ENCODE results near the gene GRXCR1. TPM values are rescaled to one million over a fixed set of nuclear protein-coding genes. Genes with fewer than 3 reads are reported as not detected.
A peak's percentile ranks its signal among the peaks of the same experiment; 100 is the strongest.

The GRXCR1 gene
- total RNA-seq, 1 experiment from 2014 or later: not detected

DNA sequence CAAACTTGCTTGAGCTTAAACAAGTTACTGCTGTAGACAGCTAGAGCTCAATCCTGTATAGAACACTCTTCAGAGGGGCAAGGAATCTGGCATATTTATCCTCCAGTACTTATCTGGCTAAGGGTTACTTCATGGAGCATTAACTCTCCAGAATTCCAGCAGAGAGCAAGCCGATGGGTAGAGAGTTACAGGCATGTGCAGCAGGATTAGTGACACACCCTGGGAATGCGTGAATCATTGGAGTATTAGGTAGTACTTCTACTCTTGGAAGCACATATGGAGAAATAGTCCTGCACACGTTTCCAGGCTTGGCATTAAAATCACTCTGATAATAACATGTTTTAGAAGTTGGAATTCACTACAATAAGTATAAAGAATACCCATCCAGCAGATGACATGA is 35.4 kb downstream of the GRXCR1 start:
- DNase-seq (ENCODE audit: low read depth): no peak

DNA sequence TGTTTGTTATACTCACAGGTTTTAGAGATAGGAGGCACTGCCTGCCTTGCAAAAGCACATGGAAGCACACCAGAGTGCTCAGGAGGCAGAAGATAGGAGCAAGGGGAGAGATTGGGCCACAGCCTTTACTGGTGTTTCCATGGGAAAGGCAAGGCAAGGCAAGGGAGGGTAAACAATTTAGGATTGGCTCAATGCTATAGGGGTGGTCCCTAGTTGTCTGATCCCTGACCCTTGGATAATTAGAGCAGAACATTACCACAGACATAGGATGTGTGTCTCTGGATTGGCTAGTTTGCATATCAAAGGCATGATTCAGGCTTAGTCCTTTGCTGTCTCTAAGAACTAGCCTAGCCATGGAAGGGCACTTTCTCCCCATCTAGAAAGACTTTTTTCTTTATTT is 36.1 kb downstream of the GRXCR1 start:
- DNase-seq (ENCODE audit: low read depth): no peak

DNA sequence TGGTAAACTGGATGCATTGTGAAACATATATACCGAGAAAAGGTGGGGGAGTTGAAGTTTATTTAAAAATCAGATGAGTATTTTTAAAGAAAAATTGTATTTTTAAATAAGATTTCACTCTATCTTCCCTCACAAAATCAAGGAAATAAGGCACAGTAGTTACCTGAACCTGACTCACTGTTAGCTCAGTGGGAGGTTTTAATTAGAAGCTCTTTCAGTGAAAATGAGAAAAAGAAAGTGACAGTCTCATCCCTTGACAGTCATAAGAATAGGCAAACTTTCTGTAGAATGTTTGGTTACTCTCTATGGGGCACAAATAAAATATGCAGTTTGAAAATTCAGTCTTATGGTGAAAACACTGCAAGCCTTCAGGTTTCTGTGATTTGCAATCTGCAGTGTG is 49.7 kb downstream of the GRXCR1 start:
- no peak for DNase-seq (ENCODE audit: low read depth)

GRCh38 chr4:42945874-42946273 is 53.4 kb downstream of the GRXCR1 start:
- DNase-seq (ENCODE audit: low read depth): no peak

DNA sequence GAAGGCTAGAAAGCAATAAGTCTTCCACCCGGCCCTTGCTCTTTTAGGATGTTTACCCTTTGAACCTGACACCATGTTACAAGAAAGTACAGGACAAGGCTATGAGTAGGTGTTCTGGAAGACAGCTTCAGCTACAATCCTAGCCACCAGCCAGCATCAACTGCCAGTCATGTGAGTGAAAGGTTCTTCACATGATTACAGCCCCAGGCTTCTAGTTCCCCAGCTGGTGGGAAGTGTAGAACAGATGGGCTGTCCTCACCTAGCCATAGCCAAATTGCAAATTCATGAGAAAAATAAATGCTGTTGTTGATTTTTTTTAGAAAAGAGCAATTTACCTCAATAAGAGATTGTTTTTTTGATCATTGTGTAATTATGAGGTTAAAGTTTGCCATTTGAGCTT is 60.8 kb downstream of the GRXCR1 start:
- DNase-seq (ENCODE audit: low read depth): no peak

DNA sequence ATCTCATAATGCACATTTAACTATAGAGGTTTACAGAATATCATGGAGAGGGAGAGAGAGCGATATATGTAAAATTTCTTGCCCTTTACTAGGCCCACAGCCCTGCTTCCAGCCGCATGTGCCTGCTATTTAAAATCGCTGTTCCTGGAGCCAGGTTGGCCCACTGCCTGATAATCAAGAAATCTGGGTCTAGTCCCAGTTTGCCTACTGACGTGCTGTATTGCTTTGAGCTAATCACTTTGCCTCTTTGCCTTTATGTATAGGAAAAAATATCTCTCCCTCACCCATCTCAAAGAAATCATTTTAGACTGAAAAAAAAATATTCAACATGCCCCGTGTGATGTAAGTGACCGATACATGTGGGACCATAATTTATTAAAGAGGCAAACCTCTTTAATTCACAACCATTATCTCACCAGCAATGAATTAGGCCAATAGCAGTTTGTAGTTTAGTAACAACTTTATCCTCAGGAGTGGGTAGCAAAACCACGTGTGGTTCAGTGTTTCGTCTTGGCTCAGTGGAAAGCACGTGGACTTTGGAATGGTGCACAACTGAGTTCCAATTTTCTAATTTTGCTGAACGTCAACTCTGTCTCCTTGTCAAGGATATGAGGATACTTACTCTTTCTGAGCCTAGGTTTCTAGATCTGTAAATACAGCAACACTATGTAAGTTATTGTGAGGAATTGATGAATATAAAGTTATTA is 62.6 kb downstream of the GRXCR1 start:
- DNase-seq (ENCODE audit: low read depth): no peak

GRCh38 chr4:42955746-42956505 is 63.4 kb downstream of the GRXCR1 start:
- DNase-seq (ENCODE audit: low read depth): no peak

DNA sequence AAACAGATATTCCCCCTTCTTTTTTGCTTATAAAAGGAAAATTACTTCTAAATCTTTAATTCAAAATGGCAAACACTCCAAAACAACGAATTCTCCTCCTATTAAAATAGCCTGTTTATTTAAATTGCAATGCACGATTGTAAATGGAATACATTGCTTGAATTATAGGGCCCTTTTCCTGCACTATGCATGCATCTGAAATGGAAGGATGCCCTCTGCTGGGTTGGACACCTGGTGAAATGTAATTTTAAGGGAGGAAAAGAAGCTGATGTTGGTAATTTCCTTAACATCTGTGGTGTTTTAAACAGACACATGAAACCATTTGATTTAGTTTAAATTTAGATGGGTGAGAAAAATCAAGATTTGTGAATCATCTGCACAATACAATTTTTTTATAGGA is 72.8 kb downstream of the GRXCR1 start:
- DNase-seq (ENCODE audit: low read depth): no peak

GRCh38 chr4:42985976-42986375 is 93.5 kb downstream of the GRXCR1 start:
- no peak for DNase-seq (ENCODE audit: low read depth)

DNA sequence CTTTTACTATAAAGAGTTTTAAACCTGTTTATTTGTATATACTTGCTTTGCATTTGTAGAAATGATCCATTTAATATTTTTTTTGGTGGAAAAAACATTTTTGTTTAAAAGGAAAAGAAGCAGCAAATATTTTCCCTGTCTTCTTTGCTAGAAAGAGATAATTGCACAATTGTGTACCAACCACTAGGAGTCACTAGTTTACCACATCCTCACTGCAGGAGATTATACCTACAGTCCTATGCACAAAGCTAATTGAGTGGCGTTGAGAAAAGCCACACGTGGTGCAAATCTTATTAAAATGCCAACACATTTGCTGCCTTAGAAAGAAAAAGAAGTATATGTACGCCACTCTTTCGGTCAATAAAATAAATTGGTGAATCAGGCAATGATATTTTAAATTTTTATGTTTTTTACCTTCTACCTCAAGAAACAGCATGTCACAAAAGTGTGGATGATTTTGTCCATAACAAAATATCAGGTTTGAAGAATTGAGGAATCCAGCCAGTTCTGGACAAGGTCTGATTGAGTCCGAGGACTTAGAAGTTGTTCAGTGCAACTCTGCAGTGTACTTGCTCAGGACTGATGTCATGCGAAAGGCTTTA is 102.9 kb downstream of the GRXCR1 start:
- peak; percentile 12 for DNase-seq (ENCODE audit: low read depth)

DNA sequence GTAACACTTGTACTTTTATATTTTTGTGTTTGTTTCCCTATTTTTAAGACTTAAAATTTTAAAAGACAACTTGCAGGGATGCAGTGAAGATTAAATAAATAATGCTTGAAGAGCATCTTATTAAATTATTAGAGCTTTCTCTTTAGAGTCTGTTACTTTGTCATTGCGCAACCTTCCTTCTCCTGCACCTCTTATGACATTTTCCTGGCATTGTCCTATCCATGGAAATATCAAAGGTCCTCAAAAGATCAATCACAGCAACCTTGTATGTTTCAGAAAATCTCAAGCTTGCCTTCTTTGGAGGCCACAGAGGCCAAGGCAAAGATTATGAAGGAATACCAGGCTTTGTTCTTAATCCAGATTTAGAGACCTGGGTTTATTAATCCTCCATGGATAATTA is 116.3 kb downstream of the GRXCR1 start:
- DNase-seq (ENCODE audit: low read depth): no peak

GRCh38 chr4:43014256-43014655 is 121.7 kb downstream of the GRXCR1 start:
- no peak for DNase-seq (ENCODE audit: low read depth)

- DNase-seq (ENCODE audit: low read depth): no peak
These were observed 149.1 kb downstream of the GRXCR1 start for GRCh38 chr4:43041632-43042031.

- no peak for DNase-seq (ENCODE audit: low read depth)
These were observed 154.5 kb downstream of the GRXCR1 start for GRCh38 chr4:43047058-43047457.

DNA sequence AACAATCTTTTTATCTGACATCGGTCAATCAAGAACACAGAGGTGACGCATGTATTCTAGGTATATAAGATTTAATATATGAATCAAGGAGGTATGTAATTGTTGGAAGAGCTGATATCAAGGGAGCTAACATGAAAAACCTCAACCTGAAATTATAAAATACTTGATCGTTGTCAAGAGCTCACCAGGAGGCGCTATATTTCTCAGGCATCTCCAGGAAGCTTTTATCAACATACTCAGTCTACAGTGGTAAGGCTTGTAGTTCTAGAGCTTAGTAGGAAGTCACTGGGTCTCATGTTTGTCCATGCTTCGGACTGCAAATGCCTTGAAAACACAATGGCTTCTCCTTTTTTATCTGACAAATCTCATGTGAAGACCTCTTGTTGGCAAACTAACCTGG is 156.1 kb downstream of the GRXCR1 start:
- DNase-seq (ENCODE audit: low read depth): no peak

DNA sequence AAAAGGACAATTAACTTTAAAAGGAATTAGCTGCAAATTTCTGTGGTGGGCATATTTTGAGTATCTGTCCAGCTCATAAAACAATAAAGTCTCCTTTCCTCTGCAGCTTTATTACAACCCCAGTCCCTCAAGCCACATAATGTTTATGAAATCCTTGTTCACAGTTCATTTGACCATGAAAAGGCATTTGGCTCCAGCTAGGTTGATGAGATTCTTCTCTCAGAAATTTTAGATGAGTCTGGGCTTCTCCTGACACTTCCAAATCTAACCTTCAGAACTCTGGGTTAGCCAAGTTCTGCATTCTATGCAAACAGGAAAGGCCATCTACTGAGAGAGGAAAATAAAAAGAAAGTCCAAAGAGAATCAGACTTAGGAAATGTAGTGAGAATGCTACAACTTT is 156.8 kb downstream of the GRXCR1 start:
- no peak for DNase-seq (ENCODE audit: low read depth)

DNA sequence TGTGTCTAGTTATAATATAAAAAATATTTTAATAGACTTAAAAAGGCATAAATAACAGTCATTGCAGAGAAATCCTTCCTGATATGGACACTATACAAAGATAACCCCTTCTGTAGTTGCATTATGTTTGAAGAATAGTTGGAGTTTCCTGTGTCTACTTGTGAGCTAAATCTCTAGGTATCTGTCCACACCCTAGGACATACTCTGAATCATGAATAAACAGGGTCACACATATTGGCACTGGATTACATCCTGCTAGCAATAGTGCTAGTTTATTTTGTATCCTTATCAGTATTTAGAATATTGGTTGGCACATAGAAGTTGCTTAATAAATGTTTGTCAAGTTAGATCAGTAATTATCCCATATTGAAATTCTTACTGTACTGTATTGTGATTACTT is 173.9 kb downstream of the GRXCR1 start:
- no peak for DNase-seq (ENCODE audit: low read depth)

DNA sequence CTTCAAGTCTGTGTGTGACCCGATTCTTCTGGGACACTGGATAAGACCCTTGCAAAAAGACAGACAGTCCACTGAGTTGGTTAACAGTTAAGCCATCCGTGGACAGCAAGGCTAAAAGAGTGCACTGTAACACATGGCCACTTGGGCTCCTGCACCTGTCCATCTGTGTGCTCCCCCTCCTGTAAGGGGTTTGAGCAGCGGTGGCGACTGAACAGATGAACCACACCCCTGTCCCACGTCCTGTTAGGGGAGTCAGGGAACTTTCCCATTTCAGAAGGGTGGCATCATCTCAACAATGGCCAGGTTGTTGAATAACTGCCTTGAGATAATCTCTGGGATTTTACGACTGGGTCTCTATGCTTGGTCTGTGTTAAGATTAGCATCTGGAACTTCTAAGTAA is 178.6 kb downstream of the GRXCR1 start:
- DNase-seq (ENCODE audit: low read depth): no peak

Other genes starting within 250 kb of the GRXCR1 start
- 0.12 and 0.39 TPM in 2 replicates for gene ATP8A1, start 235.6 kb upstream of the GRXCR1 start, total RNA-seq (2014; rRNA removed; shearing (Covaris generic))